Vagina (tissue), 2 donors: ENCODE data around the gene SUGCT. TPM values are rescaled to one million over a fixed set of nuclear protein-coding genes. Genes with fewer than 3 reads are reported as not detected.

Experiments
- DNase-seq, 2 donors: peaks; one replicate each; pipeline ENCODE4 v3.0.0-alpha.2; 2017; ENCODE audit errors: extremely low spot score in 2 of 2
- H3K27ac ChIP-seq: fragments of 200-600 bp; sonication (generic); one replicate; pipeline ENCODE4 v1.5.1; 2019
- H3K27me3 ChIP-seq: fragments of 200-600 bp; sonication (generic); one replicate; pipeline ENCODE4 v1.5.1; 2019
- H3K36me3 ChIP-seq, 2 donors: fragments of 200-600 bp; sonication (generic); one replicate each; pipeline ENCODE4 v1.5.1; 2017 to 2019
- H3K4me1 ChIP-seq: fragments of 200-600 bp; sonication (generic); one replicate; pipeline ENCODE4 v1.5.1; 2019
- H3K4me3 ChIP-seq, 2 donors: fragments of 200-600 bp; sonication (generic); 1 replicate in 1 of 2; 2 replicates in 1 of 2; pipeline ENCODE4 v1.5.1; 2016 to 2019
- H3K9me3 ChIP-seq: fragments of 200-600 bp; sonication (generic); one replicate; pipeline ENCODE4 v1.5.1; 2019
- POLR2A ChIP-seq, 2 donors: fragments of 450-650 bp; IDR thresholded peaks; one replicate each; pipeline ENCODE4 v1.6.1; 2017; ENCODE audit warnings: antibody characterized with exemption in 2 of 2, mild to moderate bottlenecking in 2 of 2, moderate library complexity in 2 of 2
- POLR2AphosphoS5 ChIP-seq, 2 donors: sonication (generic); formaldehyde crosslinking; IDR thresholded peaks; one replicate each; pipeline ENCODE4 v1.9.0; 2017; ENCODE audit warnings: antibody characterized with exemption in 2 of 2, mild to moderate bottlenecking in 2 of 2, low read depth in 1 of 2; ENCODE audit not compliant: insufficient read depth in 1 of 2
- intact Hi-C: fragments of 100-400 bp; cut with DNase I; formaldehyde crosslinking; loops from one replicate; pipeline ENCODE4 v1.15.1; 2023
- total RNA-seq: library from RNA; depleted of rRNA; stranded (reverse); fragments of >200 nt; gene quantifications from one replicate; pipeline ENCODE4 v1.2.3, GENCODE V29; 2016
- TF ChIP-seq, protein P1 (sequence below), 3 experiments: fragments of 450-650 bp in 2 of 3; fragments of 200-600 bp in 1 of 3; sonication (generic) in 1 of 3; IDR thresholded peaks; one replicate each; pipeline ENCODE4 v1.5.1; 2017 to 2019; ENCODE audit warnings: antibody characterized with exemption in 3 of 3, mild to moderate bottlenecking in 2 of 3, moderate library complexity in 2 of 3

Gene SUGCT
- total RNA-seq, 1 donor from 2014 or later = 2.2 TPM

DNA sequence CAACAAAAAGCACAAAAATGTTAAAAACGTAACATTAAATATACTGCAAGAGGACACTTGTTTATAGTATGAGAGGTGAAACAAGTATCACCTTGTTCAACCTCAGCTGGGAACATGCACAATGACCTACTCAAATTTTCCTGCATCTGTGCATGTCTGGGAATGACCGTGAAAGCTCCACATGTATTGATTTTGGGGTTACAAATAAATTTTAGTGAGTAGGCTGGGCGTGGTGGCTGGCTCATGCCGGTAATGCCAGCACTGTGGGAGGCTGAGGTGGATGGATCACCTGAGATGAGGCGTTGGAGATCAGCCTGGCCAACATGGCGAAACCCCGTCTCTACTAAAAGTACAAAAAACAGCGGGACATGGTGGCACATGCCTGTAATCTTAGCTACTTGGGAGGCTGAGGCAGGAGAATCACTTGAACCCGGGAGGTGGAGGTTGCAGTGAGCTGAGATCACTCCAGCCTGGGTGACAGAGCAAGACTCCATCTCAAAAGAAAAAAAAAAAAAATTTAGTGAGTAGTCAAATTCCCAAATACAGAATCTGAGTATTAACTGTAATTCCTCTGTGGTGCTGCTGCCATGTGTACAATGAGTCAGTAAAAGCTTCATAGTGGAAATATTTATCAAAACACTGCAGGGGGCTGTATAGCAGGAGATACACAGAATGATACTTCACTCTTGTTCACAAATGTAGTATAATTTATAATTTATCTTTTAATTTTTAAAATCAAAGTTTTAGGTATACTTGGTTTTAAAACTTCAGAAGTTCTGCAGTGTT is 41.1 kb downstream of the SUGCT start:
- Histone ChIP-seq H3K4me1 (no peaks in the 10 kb centered on the region), H3K27me3 (no peaks in the 10 kb centered on the region), H3K4me3 (no peak overlapping the region), H3K27ac (no peak overlapping the region), H3K9me3 (no peaks in the 10 kb centered on the region), H3K36me3 (no peaks in the 10 kb centered on the region)
- intact Hi-C loops = no loop called here
- no peak for DNase-seq
- TF ChIP-seq POLR2AphosphoS5 (IDR thresholded peaks at IDR 0.05; ENCODE audit: insufficient read depth in 1 of 2, low read depth in 1 of 2) (no peak), POLR2A (IDR thresholded peaks at IDR 0.05) (no peak)
- TF ChIP-seq, protein P1, sequence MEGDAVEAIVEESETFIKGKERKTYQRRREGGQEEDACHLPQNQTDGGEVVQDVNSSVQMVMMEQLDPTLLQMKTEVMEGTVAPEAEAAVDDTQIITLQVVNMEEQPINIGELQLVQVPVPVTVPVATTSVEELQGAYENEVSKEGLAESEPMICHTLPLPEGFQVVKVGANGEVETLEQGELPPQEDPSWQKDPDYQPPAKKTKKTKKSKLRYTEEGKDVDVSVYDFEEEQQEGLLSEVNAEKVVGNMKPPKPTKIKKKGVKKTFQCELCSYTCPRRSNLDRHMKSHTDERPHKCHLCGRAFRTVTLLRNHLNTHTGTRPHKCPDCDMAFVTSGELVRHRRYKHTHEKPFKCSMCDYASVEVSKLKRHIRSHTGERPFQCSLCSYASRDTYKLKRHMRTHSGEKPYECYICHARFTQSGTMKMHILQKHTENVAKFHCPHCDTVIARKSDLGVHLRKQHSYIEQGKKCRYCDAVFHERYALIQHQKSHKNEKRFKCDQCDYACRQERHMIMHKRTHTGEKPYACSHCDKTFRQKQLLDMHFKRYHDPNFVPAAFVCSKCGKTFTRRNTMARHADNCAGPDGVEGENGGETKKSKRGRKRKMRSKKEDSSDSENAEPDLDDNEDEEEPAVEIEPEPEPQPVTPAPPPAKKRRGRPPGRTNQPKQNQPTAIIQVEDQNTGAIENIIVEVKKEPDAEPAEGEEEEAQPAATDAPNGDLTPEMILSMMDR (IDR thresholded peaks at IDR 0.05) = no peak

DNA sequence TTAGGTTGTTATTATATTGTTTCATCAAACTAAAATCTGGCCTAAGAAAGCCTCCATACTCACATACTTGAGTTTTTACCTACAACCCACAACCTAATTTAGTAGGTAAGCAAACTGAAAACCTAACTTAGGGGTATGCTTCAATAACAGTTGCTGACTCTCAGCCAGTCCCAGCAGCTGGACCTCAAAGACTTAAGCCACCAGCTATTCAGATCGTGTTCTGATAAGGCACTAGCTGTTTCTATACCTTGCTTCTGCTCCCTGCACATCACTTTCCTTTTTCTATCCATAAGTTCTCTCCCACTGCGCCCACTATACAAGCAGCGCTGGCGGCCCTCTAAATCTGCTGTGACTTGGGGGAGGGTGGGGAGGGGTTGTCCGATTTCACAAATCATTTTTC is 42.3 kb downstream of the SUGCT start:
- Histone ChIP-seq H3K27ac (no peak overlapping the region), H3K4me1 (no peaks in the 10 kb centered on the region), H3K4me3 (no peak overlapping the region), H3K9me3 (no peaks in the 10 kb centered on the region), H3K36me3 (no peaks in the 10 kb centered on the region), H3K27me3 (no peaks in the 10 kb centered on the region)
- intact Hi-C loops = no loop called here
- DNase-seq = no peak
- no peak for TF ChIP-seq POLR2AphosphoS5 (IDR thresholded peaks at IDR 0.05; ENCODE audit: insufficient read depth in 1 of 2, low read depth in 1 of 2)
- TF ChIP-seq, protein P1 (IDR thresholded peaks at IDR 0.05) = no peak
- TF ChIP-seq POLR2A (IDR thresholded peaks at IDR 0.05) = no peak

DNA sequence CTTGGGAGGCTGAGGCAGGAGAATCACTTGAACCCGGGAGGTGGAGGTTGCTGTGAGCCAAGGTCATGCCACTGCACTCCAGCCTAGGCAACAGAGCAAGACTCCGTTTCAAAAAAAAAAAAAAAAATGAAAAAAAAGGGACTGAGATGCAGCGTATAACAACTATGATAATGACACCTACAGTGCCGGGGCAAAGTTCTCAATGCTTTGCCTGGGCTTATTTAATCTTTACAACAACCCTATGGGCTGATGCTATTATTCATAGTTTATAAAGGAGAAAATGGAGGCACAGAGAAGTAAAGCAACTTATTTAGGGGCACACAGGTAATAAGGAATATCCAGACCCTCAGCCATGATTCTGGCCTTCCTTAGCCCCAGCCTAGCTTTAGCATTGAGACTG is 47.6 kb downstream of the SUGCT start:
- no peaks in the 10 kb centered on the region for H3K27me3 ChIP-seq
- intact Hi-C loops = no loop called here
- H3K9me3 ChIP-seq = no peaks in the 10 kb centered on the region
- TF ChIP-seq POLR2A (IDR thresholded peaks at IDR 0.05) (no peak), POLR2AphosphoS5 (IDR thresholded peaks at IDR 0.05; ENCODE audit: insufficient read depth in 1 of 2, low read depth in 1 of 2) (no peak)
- TF ChIP-seq, protein P1 (IDR thresholded peaks at IDR 0.05) = no peak
- no peak overlapping the region for H3K4me3 ChIP-seq
- H3K36me3 ChIP-seq = no peaks in the 10 kb centered on the region
- no peak for DNase-seq
- H3K4me1 ChIP-seq = no peaks in the 10 kb centered on the region
- H3K27ac ChIP-seq = no peak overlapping the region

DNA sequence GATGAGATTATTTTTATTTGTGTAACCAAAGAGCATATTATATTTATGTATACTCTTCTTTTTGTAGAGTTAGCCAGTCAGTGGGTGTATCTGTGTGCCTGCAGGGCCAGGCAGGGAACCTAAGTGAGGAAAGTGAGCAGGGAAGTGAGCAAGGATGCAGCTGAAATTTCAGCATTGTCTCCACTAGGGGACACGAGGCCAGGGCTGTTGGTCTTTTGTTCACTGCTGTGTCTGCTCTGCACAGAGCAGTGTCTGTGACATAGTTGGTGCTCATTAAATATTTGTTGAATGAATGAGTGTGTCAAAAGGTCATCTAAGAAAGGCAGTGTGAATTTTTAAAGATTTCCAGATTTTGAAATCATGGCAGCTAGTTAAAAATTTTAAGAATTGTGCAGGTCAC is 51.8 kb downstream of the SUGCT start:
- intact Hi-C loops = no loop called here
- Histone ChIP-seq H3K27ac (no peak overlapping the region), H3K36me3 (no peaks in the 10 kb centered on the region), H3K4me1 (no peaks in the 10 kb centered on the region), H3K4me3 (no peak overlapping the region), H3K9me3 (no peaks in the 10 kb centered on the region), H3K27me3 (no peaks in the 10 kb centered on the region)
- no peak for DNase-seq
- TF ChIP-seq POLR2AphosphoS5 (IDR thresholded peaks at IDR 0.05; ENCODE audit: insufficient read depth in 1 of 2, low read depth in 1 of 2) (no peak), POLR2A (IDR thresholded peaks at IDR 0.05) (no peak)
- TF ChIP-seq, protein P1 (IDR thresholded peaks at IDR 0.05) = no peak

GRCh38 chr7:40192036-40192435 is 57.2 kb downstream of the SUGCT start:
- no peak for DNase-seq

More at GRCh38 chr7:40192036-40192435, 57.2 kb downstream of the SUGCT start:
- TF ChIP-seq POLR2AphosphoS5 (IDR thresholded peaks at IDR 0.05; ENCODE audit: insufficient read depth in 1 of 2, low read depth in 1 of 2) (no peak), POLR2A (IDR thresholded peaks at IDR 0.05) (no peak)
- TF ChIP-seq, protein P1 (IDR thresholded peaks at IDR 0.05) = no peak
- H3K27ac ChIP-seq = no peak overlapping the region
- no peaks in the 10 kb centered on the region for H3K9me3 ChIP-seq
- H3K36me3 ChIP-seq = no peaks in the 10 kb centered on the region
- H3K4me3 ChIP-seq = no peak overlapping the region
- no peaks in the 10 kb centered on the region for H3K4me1 ChIP-seq
- intact Hi-C loops = no loop called here
- no peaks in the 10 kb centered on the region for H3K27me3 ChIP-seq
